Testis (tissue), 3 donors: ENCODE measurements around the gene EMILIN2. TPM values are rescaled to one million over a fixed set of nuclear protein-coding genes. Genes with fewer than 3 reads are reported as not detected.
"Not testable (repeated sequence)": the region's sequence is repeated elsewhere in the genome, so short reads cannot be mapped to it uniquely, and the experiment has no call there.

Experiments
- DNase-seq: peaks from one replicate; pipeline ENCODE4 v3.0.0-alpha.2; 2019
- H3K27ac ChIP-seq, 2 donors: fragments of 200-600 bp; sonication (generic); one replicate each; pipeline ENCODE4 v1.5.1; 2019
- H3K27me3 ChIP-seq: fragments of 200-600 bp; sonication (generic); one replicate; pipeline ENCODE4 v1.5.1; 2019
- H3K36me3 ChIP-seq: fragments of 200-600 bp; sonication (generic); one replicate; pipeline ENCODE4 v1.5.1; 2017; ENCODE audit warnings: low read depth; ENCODE audit errors: missing control alignments
- H3K4me1 ChIP-seq: fragments of 200-600 bp; sonication (generic); one replicate; pipeline ENCODE4 v1.5.1; 2019
- H3K4me3 ChIP-seq, 2 donors: fragments of 200-600 bp; sonication (generic); one replicate each; pipeline ENCODE4 v1.5.1; 2017 to 2019
- H3K9me3 ChIP-seq: fragments of 200-600 bp; sonication (generic); one replicate; pipeline ENCODE4 v1.5.1; 2017
- CTCF ChIP-seq, 3 experiments: fragments of 450-650 bp in 2 of 3; fragments of 200-600 bp in 1 of 3; sonication (generic) in 1 of 3; IDR thresholded peaks; one replicate each; pipeline ENCODE4 v1.5.1; 2016 to 2019; ENCODE audit warnings: antibody characterized with exemption in 3 of 3, mild to moderate bottlenecking in 2 of 3, moderate library complexity in 1 of 3
- POLR2A ChIP-seq: fragments of 450-650 bp; IDR thresholded peaks from one replicate; pipeline ENCODE4 v1.6.1; 2017; ENCODE audit warnings: antibody characterized with exemption, mild to moderate bottlenecking, moderate library complexity
- WGBS, 2 donors: methylation state at CpG; one replicate each; pipeline ENCODE4 v1.1.5; 2018; 5-methylcytosine and 5-hydroxymethylcytosine counted together
- intact Hi-C: fragments of 100-400 bp; cut with DNase I; formaldehyde crosslinking; loops from one replicate; pipeline ENCODE4 v1.15.1; 2023; ENCODE audit warnings: low total_unique reads
- polyA plus RNA-seq: library from polyadenylated mRNA; stranded (reverse); fragments of 350-450 nt; fragmentation: Illumina TruSeq; extraction: RNeasy Lipid Tissue Mini Kit (QIAGEN cat#74804); gene quantifications from one replicate; pipeline ENCODE4 v1.2.3, GENCODE V29; 2014; ENCODE audit warnings: low read depth, low replicate concordance; ENCODE audit not compliant: insufficient read depth
- total RNA-seq, 2 donors: library from RNA; depleted of rRNA; stranded (reverse); fragments of >200 nt; gene quantifications; one replicate each; pipeline ENCODE4 v1.2.3, GENCODE V29; 2016

EMILIN2 gene
- total and polyA plus RNA-seq, 3 donors from 2014 or later: 21.4 to 34.1 (median 26.4) TPM

DNA sequence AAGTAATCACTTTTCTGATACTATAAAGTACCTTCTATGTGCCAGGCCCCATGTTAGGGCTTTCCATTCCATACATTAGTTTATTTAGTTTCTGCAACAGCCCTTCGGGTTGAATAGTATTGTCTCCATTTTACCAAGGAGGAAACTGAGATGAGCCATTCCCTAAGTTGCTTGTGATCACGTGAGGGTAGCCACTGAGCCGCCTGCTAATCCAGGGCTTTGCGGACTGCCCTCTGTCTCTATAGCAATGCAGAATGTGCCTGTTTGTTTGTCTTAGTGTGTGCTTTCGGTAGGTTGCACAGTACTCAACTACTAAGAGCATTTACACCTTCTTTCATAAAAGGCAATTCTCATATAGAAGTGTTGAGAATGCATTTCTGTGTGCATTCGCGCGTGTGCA lies 5.0 kb downstream of the EMILIN2 start:
- no peak for DNase-seq
- intact Hi-C loops: no loop called here
- Histone ChIP-seq H3K4me3 (no peak overlapping the region), H3K27ac (no peak overlapping the region), H3K9me3 (no peaks in the 10 kb centered on the region), H3K4me1 (peaks cover 18% of the 10 kb centered on the region), H3K36me3 (no peaks in the 10 kb centered on the region), H3K27me3 (no peaks in the 10 kb centered on the region)
- TF ChIP-seq POLR2A (no peak), CTCF (IDR thresholded peaks at IDR 0.05) (no peak)
- 93 to 96% methylated on average over 8 of the region's 8 CpGs for WGBS, 2 donors

GRCh38 chr18:2852460-2852859 lies 5.7 kb downstream of the EMILIN2 start:
- intact Hi-C loops: not testable (repeated sequence)

DNA sequence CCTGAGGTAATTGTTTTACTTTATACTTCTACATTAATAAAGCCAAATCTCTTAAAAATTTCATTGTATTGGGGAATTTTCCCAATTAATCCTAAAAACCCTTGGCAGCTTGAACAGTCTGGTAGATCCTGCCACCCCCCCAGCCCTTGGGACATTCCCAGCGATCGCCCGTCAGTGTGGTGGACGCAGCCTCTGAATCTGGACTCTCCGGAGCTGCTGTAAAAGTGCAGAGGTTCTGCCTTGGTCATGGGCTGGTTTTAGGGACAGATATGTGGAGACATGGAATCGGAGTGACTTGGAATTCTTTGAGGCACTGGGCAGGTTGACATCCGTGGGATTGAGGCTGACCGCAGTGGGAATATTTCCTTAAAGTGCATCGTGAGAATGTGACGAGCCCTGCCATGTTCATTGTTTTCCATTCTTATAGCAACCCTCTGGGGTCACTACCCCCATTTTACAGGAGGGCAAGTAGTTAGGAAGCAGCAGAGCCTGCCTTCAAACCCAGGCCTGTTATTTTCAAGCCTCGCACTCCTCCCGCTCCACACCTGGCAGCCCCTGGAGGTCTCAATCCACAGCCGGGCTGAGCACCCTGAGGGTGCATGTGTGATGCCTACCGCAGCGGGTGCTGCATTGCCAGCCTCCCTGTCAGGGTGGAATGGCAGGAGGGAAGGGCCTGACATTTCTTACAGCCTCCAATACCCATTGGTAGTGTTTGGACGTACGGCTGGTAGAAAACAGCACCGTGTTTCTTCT lies 6.5 kb downstream of the EMILIN2 start:
- intact Hi-C loops: no loop called here
- no peak for DNase-seq
- TF ChIP-seq CTCF (IDR thresholded peaks at IDR 0.05) (no peak), POLR2A (no peak)
- Histone ChIP-seq H3K4me1 (peaks cover 29% of the 10 kb centered on the region), H3K4me3 (no peak overlapping the region), H3K36me3 (no peaks in the 10 kb centered on the region), H3K27ac (no peak overlapping the region), H3K9me3 (no peaks in the 10 kb centered on the region), H3K27me3 (no peaks in the 10 kb centered on the region)
- 90 to 94% methylated on average over 18 of the region's 18 CpGs for WGBS, 2 donors

More at GRCh38 chr18:2852460-2852859, 5.7 kb downstream of the EMILIN2 start:
- not testable (repeated sequence) for H3K4me3 ChIP-seq, H3K27ac ChIP-seq, H3K27me3 ChIP-seq, H3K36me3 ChIP-seq, H3K9me3 ChIP-seq, DNase-seq
- WGBS, 2 donors: 94 to 97% methylated on average over 12 of the region's 12 CpGs
- H3K4me1 ChIP-seq: peaks cover 22% of the 10 kb centered on the region

DNA sequence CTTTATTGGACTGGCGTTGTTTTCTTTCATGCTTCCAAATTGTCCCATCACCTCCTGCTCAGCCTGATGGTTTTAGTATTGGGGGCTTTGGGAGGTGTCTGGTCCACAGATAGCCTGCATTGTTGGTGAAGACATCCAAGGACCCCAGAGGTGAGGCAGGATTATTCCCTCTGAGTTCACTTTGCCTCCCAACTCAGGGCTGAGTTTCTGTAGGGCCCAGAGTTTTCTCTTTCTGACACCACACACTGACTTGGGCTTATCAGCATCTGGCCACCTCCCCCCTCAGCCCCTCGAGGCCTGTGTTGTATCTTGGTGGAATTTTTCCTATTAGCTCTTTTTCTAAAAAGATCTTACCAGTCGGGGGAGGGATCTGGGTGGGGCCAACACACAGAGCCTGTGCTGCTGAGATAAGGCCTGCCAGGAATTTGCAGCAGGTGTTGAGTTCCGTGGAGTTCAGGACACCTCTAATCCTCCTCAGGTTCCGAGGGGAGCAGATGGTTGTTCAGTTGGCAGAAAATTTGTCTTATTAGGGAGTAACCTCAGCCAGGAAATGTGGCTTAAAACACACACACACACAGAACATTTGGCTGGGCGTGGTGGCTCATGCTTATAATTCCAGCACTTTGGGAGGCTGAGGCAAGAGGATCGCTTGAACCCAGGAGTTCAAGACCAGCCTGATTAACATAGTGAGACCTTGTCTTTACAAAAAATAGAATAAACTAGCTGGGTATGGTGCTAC lies 7.3 kb downstream of the EMILIN2 start:
- no peak for DNase-seq
- Histone ChIP-seq H3K4me3 (no peak overlapping the region), H3K27ac (peak overlapping the region in 1 of 2 donors; percentile 1), H3K36me3 (no peaks in the 10 kb centered on the region), H3K27me3 (no peaks in the 10 kb centered on the region), H3K4me1 (peaks cover 24% of the 10 kb centered on the region), H3K9me3 (no peaks in the 10 kb centered on the region)
- intact Hi-C loops: no loop called here
- WGBS, 2 donors: 52 to 57% methylated on average over 7 of the region's 7 CpGs
- TF ChIP-seq POLR2A (no peak), CTCF (IDR thresholded peaks at IDR 0.05) (no peak)

- no peaks in the 10 kb centered on the region for H3K9me3 ChIP-seq
- no peaks in the 10 kb centered on the region for H3K36me3 ChIP-seq
- no peaks in the 10 kb centered on the region for H3K27me3 ChIP-seq
- intact Hi-C loops: no loop called here
- no peak overlapping the region for H3K4me3 ChIP-seq
- peak overlapping the region in 1 of 2 donors; percentile 1 for H3K27ac ChIP-seq
- whole genome bisulfite sequencing, 2 donors: 53 to 76% methylated on average over 6 of the region's 6 CpGs
- no peak for TF ChIP-seq POLR2A
- TF ChIP-seq CTCF (IDR thresholded peaks at IDR 0.05): no peak
- DNase-seq: peak; percentile 40
- peaks cover 24% of the 10 kb centered on the region for H3K4me1 ChIP-seq
Observed at GRCh38 chr18:2854875-2855274, 8.1 kb downstream of the EMILIN2 start.
